ENCODE measurements around the gene CD8B2. TPM values are rescaled to one million over a fixed set of nuclear protein-coding genes. Genes with fewer than 3 reads are reported as not detected.

The CD8B2 gene
- total and polyA plus RNA-seq, 2 experiments from 2014 or later, result 0.06 TPM; not detected in 1

- Mint-ChIP-seq H3K36me3 (ENCODE audit: low read depth) (no peaks in the 10 kb centered on the region), H3K27ac (no peak overlapping the region), H3K4me1 (peaks cover 14% of the 10 kb centered on the region; the same call in 2 of the 3 replicates), H3K4me3 (no peak overlapping the region), H3K27me3 (ENCODE audit: insufficient read depth, low read depth, poor library complexity) (peaks cover 3% of the 10 kb centered on the region), H3K9me3 (no peaks in the 10 kb centered on the region)
- Histone ChIP-seq H3K4me2 (no peak overlapping the region), H3K27me3 (ENCODE audit: insufficient read depth) (no peaks in the 10 kb centered on the region), H3F3A (replicated peaks; ENCODE audit: low read depth) (no peaks in the 10 kb centered on the region), H3K4me3 (no peak overlapping the region), H2AFZ (no peak overlapping the region), H4K20me1 (replicated peaks; ENCODE audit: insufficient read depth) (no peaks in the 10 kb centered on the region), H3K79me2 (replicated peaks; ENCODE audit: insufficient read depth) (no peaks in the 10 kb centered on the region), H3K9me2 (ENCODE audit: insufficient read depth) (no peaks in the 10 kb centered on the region), H3K4me1 (ENCODE audit: insufficient read depth) (no peaks in the 10 kb centered on the region), H3K27ac (ENCODE audit: low read depth) (no peak overlapping the region), H3K36me3 (ENCODE audit: insufficient read depth) (no peaks in the 10 kb centered on the region)
- DNase-seq (ENCODE audit: low spot score), result no peak
- no peak for ATAC-seq
- no peak for TF ChIP-seq ZNF114 (CRISPR knock-in tag; IDR thresholded peaks at IDR 0.05)
- no peak for TF ChIP-seq CREB1 (CRISPR knock-in tag; IDR thresholded peaks at IDR 0.05; ENCODE audit: low read depth)
- no peak for TF ChIP-seq ZNF331 (CRISPR knock-in tag; IDR thresholded peaks at IDR 0.05; ENCODE audit: low read depth)
- no peak for TF ChIP-seq ZNF462 (CRISPR knock-in tag; IDR thresholded peaks at IDR 0.05)
- no peak for TF ChIP-seq EZH2 (IDR thresholded peaks at IDR 0.05; ENCODE audit: low read depth, unreplicated experiment)
- no peak for TF ChIP-seq POLR2AphosphoS5 (IDR thresholded peaks at IDR 0.05; ENCODE audit: low read depth)
- TF ChIP-seq JUNB (IDR thresholded peaks at IDR 0.05; ENCODE audit: unreplicated experiment), result no peak
- no peak for TF ChIP-seq NANOG (IDR thresholded peaks at IDR 0.05; ENCODE audit: borderline replicate concordance)
Observed at GRCh38 chr2:106537047-106537446, 49.9 kb downstream of the CD8B2 start.

Data from GM23338 (cell line).